Measurements from ENCODE around the gene GAL3ST1.
"Not testable (repeated sequence)": the region's sequence is repeated elsewhere in the genome, so short reads cannot be mapped to it uniquely, and the experiment has no call there.

GAL3ST1 gene

DNA sequence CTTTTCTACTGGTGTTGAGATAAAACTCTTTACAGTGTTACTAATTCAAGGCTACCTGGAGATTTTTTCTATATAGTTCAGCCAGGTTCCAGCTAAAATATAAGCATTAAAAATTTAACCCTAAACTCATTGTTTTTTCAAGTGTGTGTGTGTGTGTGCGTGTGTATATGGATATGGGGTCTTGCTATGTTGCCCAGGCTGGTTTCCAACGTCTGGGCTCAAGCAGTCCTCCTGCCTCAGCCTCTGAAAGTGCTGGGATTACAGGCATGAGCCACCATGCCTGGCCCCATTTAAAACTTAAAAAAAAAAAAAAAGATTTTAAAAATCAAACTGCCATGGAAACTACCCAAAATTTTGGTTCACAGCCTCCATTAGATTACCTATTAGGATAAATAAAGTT lies 21.7 kb upstream of the GAL3ST1 start:
- DNase-seq = no peak

- DNase-seq = not testable (repeated sequence)
Observed at GRCh38 chr22:30592360-30592713, 17.9 kb upstream of the GAL3ST1 start.

GRCh38 chr22:30591588-30592359 lies 17.3 kb upstream of the GAL3ST1 start, which contains the start of gene PES1:
PES1 (minus strand) TSS chr22:30591910; CDS start chr22:30591833, 77 bp downstream.
- DNase-seq = peak; percentile 99

DNA sequence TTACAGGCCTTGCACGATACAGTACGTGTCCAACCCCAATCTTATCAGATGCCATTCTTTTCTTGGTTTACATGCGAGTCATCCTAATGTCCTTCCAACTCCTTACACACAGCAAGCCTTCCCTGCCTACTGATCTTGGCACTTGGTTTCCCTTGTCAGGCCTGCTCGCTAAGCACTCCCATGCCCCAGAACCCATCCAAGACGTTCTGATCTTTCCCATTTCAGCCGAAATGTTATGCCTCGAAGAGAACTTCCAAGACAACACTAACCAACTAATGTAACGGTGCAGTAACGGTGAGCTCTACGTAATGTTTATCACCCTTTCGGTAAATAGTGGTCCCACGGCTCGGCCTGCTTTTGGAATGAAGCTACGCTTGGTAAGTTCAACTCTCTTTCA lies 16.7 kb upstream of the GAL3ST1 start:
- DNase-seq = peak; percentile 45

- no peak for DNase-seq
Observed at GRCh38 chr22:30586414-30586813, 11.9 kb upstream of the GAL3ST1 start.

- DNase-seq = no peak
Observed at GRCh38 chr22:30584441-30584840, 10.0 kb upstream of the GAL3ST1 start.

DNA sequence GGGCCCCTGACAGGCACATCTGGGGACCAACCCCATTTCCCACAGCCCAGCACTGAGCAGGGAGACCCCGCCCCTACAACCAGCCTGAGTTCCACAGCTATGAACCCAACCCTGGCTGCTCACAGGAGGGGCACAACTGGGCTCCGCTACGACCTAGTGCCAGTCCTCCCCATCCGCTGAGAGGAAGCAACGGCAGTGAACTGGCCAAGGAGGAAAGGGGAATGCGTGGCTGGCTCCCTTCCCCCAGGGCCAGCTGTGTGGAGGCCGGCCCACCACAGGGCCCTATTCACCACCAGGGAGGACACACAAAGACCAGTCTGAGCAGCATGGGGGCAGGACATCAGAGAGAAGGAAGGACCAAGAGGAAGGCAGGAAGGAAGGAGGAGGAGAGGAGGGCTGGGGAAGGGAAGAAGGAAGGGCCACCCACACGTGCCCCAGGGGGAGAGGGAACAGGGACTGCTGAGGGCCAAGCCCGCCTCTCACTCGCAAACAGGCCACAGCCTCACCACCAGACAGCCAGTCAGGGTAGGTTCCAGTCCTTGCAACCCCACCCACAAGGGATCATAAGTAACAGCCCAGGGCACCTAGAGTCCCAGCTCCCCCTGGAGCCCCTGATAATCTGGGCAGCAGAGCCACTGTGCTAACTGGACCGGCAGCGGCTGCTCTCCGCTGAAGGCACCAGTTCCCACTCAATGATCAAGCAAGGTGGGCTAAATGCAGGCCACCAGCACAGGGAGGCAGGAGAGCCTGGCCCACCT lies 8.5 kb upstream of the GAL3ST1 start:
- no peak for DNase-seq

GRCh38 chr22:30582051-30582450 lies 7.6 kb upstream of the GAL3ST1 start:
- DNase-seq = no peak

- no peak for DNase-seq
Observed at GRCh38 chr22:30580896-30581295, 6.4 kb upstream of the GAL3ST1 start.

DNA sequence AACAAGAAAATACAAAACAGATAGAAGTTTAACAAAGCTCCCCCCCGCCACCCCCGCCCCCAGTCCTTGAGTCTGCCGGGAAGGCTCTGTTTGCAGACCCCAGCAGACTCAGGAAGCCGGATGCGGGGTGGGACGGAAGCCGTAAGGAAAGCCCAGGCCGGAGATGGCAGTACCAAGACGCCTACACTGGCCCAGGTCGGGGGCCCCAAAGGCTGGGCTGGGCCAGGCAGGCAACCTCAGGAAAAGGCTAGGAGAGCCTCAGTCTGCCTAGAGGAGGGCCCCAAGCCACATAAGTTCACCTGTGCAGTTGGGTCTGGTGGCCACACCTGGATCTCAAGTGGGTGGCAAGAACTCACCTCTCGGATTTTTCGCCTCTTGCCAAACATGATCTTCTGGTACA lies 4.0 kb upstream of the GAL3ST1 start:
- no peak for DNase-seq

DNA sequence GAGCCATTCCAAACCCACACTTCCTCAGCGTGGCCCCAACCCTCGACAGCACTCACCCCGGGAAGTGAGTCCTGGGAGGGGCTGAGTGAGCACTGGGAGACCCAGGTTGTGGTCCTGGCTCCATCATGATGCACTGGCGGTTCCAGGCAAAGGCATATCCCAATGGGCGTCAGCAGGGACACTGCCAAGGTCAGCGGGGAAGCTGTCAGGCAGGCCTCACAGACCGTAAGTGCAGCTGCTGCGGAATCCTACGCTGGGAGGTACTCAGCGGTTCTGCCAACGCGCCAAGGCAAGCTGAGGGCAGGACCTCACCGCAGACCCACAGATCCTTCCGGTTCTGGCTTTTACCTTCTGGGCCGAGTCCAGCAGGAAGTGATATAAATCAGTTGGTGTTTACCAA lies 1.4 kb upstream of the GAL3ST1 start:
- no peak for DNase-seq

- no peak for DNase-seq
Observed at GRCh38 chr22:30574997-30575671, 669 bp upstream of the GAL3ST1 start.

- no peak for DNase-seq
Observed at GRCh38 chr22:30573594-30574094, 821 bp downstream of the GAL3ST1 start.

- DNase-seq = no peak
Observed at GRCh38 chr22:30572840-30573593, 1.4 kb downstream of the GAL3ST1 start.

DNA sequence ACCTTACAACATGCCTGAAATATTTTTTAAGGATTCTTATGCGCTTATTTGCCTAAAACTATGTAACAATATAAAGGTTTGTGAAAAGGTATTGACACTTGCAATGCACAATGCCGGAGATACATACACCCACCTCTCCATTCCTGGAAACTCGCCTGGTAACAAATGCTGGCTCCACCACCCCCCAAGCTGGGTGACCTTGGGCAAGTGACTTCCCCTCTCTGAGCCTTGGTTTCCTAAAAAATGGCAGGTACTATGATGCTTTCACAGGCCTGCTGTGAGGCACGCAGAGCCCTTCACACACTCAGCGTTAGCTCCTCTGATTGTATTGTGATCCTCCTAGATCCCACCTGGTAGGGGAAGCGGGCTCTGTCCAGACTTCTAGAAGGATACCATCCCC lies 2.3 kb downstream of the GAL3ST1 start:
- DNase-seq = no peak

DNA sequence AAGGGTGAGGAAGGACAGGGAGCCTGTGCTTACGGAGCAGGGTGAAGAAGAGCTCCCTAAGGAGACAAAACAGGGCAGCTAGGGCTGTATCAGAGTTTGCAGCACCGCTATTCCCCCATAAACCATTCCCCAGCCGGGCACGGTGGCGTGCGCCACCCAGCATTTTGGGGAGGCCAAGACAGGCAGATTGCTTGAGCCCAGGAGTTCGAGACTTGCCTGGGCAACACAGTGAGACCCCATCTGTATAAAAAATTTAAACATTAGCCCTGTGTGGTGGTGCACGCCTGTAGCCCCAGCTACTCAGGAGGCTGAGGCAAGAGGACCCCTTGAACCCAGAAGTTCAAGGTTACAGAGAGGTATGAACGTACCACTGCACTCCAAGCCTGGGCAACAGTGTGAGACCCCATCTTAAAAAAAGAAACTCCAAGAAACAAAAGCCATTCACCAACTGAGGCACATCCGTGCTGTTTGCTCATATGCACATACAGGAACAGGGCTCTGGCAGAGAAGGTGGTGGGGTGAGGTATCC lies 4.7 kb downstream of the GAL3ST1 start:
- no peak for DNase-seq

DNA sequence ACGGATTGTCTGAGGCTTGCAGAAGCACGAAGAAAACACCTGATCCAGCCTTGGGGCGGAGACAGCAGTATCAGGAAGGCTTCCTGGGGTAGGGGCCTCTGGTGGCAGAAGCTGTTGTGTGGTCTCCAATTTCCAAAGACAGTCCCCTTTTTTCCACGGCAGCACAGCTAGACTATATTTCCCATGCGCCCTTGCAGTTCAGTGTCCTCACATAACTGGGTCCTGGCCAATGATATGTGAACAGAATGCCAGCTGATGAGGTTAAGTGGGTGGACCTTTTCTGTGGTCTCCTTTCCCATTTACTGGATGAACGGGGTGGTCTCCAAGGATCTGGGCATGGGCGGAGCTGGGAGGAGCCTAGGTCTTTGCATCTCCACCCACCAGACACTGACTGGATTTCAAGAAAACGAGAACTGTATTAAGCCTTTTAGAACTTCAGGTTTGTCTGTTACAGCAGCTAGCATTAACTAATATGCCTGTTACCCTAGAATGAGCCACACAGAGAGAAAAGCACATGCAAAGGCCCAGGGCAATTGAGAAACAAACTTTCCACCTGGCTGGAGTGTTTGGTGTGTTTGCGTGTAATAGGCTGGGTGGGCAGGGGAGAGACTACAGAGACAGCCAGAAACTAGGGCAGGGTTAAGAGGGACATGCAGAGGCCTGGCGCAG lies 6.2 kb downstream of the GAL3ST1 start:
- DNase-seq = no peak

DNA sequence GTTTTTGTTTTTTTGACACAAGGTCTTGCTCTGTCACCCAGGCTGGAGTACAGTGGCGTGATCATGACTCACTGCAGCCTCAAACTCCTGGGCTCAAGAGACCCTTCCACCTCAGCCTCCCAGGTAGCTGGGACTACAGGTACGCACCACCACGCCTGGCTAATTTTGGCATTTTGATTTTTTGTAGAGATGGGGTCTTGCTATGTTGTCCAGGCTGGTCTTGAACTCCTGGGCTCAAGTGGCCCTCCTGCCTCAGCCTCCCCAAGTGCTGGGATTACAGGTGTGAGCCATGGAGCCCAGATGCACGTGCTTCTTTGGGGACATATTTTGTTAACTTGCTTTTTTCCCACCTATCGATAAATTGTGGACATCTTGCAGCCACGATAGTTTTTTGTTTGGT lies 7.2 kb downstream of the GAL3ST1 start:
- not testable (repeated sequence) for DNase-seq

GRCh38 chr22:30566125-30566524 lies 8.3 kb downstream of the GAL3ST1 start:
- no peak for DNase-seq

- no peak for DNase-seq
Observed at GRCh38 chr22:30565341-30565740, 9.1 kb downstream of the GAL3ST1 start.

GRCh38 chr22:30564761-30565119 lies 9.7 kb downstream of the GAL3ST1 start:
- DNase-seq = no peak
